ENCODE data around the gene TEX14.

GRCh38 chr17:58614859-58615459, 76.9 kb downstream of the TEX14 start:
- TF ChIP-seq CTCF (IDR thresholded peaks at IDR 0.05; ENCODE audit: borderline replicate concordance, extremely low read depth, low read length, poor library complexity, severe bottlenecking) (no peak), EZH2 (IDR thresholded peaks at IDR 0.05; ENCODE audit: borderline replicate concordance, low read depth, low read length, severe bottlenecking) (no peak)

All from DND-41 (cell line).